Measurements from ENCODE around the gene PAWR. TPM values are rescaled to one million over a fixed set of nuclear protein-coding genes. Genes with fewer than 3 reads are reported as not detected.

PAWR gene
- total and polyA plus RNA-seq, 7 experiments from 2014 or later = 0.06 to 3.6 (median 2.8) TPM

GRCh38 chr12:79681008-79681590, 9.7 kb downstream of the PAWR start:
- intact Hi-C loops (cut with micrococcal nuclease) = no loop called here
- Histone ChIP-seq H3K4me1 (ENCODE audit: control insufficient read depth in 2 of 2, insufficient read depth in 2 of 2, low read length in 2 of 2) (no peaks in the 10 kb centered on the region), H3K36me3 (ENCODE audit: control insufficient read depth in 2 of 3, insufficient read depth in 3 of 3, low read length in 3 of 3) (no peaks in the 10 kb centered on the region), H3K9me3 (ENCODE audit: control insufficient read depth in 2 of 3, low read length in 3 of 3) (no peaks in the 10 kb centered on the region), H3K4me3 (ENCODE audit: low read length) (no peak overlapping the region), H3K27me3 (ENCODE audit: control insufficient read depth in 2 of 2, insufficient read depth in 2 of 2, low read length in 2 of 2) (peaks cover 0 to 7% of the 10 kb centered on the region in 2 donors), H3K27ac (ENCODE audit: low read depth, low read length) (no peak overlapping the region)
- Mint-ChIP-seq H3K9me3 (peaks cover 0 to 2% (median 0%) of the 10 kb centered on the region in 11 donors), H3K27me3 (peaks cover 12 to 38% (median 33%) of the 10 kb centered on the region in 5 donors), H3K36me3 (no peaks in the 10 kb centered on the region), H3K27ac (no peak overlapping the region), H3K4me1 (no peaks in the 10 kb centered on the region), H3K4me3 (no peak overlapping the region)
- no peak for ATAC-seq
- CTCF ChIA-PET = interaction anchor here (0.6 kb wide), 1 partner anchor 328 kb away, joined by 3 read pairs; no protein-coding TSS in a partner anchor
- no peak for DNase-seq
- POLR2A ChIA-PET = no interaction called here

DNA sequence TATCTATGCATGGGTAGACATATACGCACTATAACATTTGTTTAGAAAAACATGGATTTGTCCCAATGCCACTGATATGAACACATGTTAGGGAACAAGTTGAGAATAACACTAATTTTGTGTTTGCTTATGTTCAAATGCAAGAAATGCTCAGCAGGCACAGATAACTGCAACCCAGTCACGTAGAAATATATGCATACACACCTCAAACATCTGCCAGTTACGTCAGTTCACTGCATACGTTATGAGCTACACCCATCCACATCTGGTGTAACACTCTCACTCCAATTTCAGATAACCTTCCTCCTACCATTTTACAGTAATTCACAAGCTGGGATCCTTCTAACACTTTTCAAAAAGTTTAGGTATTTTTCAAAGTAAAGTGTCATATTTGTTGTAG, 10.7 kb downstream of the PAWR start:
- DNase-seq (no peak), ATAC-seq (no peak)
- ChIA-PET CTCF (no interaction called here), POLR2A (no interaction called here)
- Mint-ChIP-seq H3K27ac (no peak overlapping the region), H3K4me3 (no peak overlapping the region), H3K4me1 (no peaks in the 10 kb centered on the region), H3K9me3 (no peaks in the 10 kb centered on the region), H3K36me3 (no peaks in the 10 kb centered on the region), H3K27me3 (peaks cover 8 to 30% (median 23%) of the 10 kb centered on the region in 5 donors)
- intact Hi-C loops (cut with micrococcal nuclease) = no loop called here
- Histone ChIP-seq H3K36me3 (ENCODE audit: control insufficient read depth in 2 of 3, insufficient read depth in 3 of 3, low read length in 3 of 3) (no peaks in the 10 kb centered on the region), H3K27ac (ENCODE audit: low read depth, low read length) (no peak overlapping the region), H3K27me3 (ENCODE audit: control insufficient read depth in 2 of 2, insufficient read depth in 2 of 2, low read length in 2 of 2) (peaks cover 0 to 3% of the 10 kb centered on the region in 2 donors), H3K4me3 (ENCODE audit: low read length) (no peak overlapping the region), H3K9me3 (ENCODE audit: control insufficient read depth in 2 of 3, low read length in 3 of 3) (no peaks in the 10 kb centered on the region), H3K4me1 (ENCODE audit: control insufficient read depth in 2 of 2, insufficient read depth in 2 of 2, low read length in 2 of 2) (no peaks in the 10 kb centered on the region)

- intact Hi-C loops (cut with micrococcal nuclease) = no loop called here
- ATAC-seq (no peak), DNase-seq (no peak)
- peaks cover 0 to 3% of the 10 kb centered on the region in 2 donors for H3K27me3 ChIP-seq (ENCODE audit: control insufficient read depth in 2 of 2, insufficient read depth in 2 of 2, low read length in 2 of 2)
- H3K4me3 ChIP-seq (ENCODE audit: low read length) = no peak overlapping the region
- H3K9me3 ChIP-seq (ENCODE audit: control insufficient read depth in 2 of 3, low read length in 3 of 3) = no peaks in the 10 kb centered on the region
- Mint-ChIP-seq H3K36me3 (no peaks in the 10 kb centered on the region), H3K9me3 (peaks cover 0 to under 1% (median 0%) of the 10 kb centered on the region in 11 donors), H3K4me1 (no peaks in the 10 kb centered on the region), H3K4me3 (no peak overlapping the region), H3K27ac (no peak overlapping the region), H3K27me3 (peaks cover 6 to 42% (median 26%) of the 10 kb centered on the region in 5 donors)
- no peak overlapping the region for H3K27ac ChIP-seq (ENCODE audit: low read depth, low read length)
- H3K4me1 ChIP-seq (ENCODE audit: control insufficient read depth in 2 of 2, insufficient read depth in 2 of 2, low read length in 2 of 2) = no peaks in the 10 kb centered on the region
- H3K36me3 ChIP-seq (ENCODE audit: control insufficient read depth in 2 of 3, insufficient read depth in 3 of 3, low read length in 3 of 3) = no peaks in the 10 kb centered on the region
- ChIA-PET POLR2A (no interaction called here), CTCF (no interaction called here)
Observed at GRCh38 chr12:79678306-79678705, 12.5 kb downstream of the PAWR start.

GRCh38 chr12:79677672-79678071, 13.1 kb downstream of the PAWR start:
- Mint-ChIP-seq H3K27me3 (peaks cover 6 to 45% (median 26%) of the 10 kb centered on the region in 5 donors), H3K27ac (no peak overlapping the region), H3K4me1 (no peaks in the 10 kb centered on the region), H3K4me3 (no peak overlapping the region), H3K36me3 (no peaks in the 10 kb centered on the region), H3K9me3 (peaks cover 0 to 2% (median 0%) of the 10 kb centered on the region in 11 donors)
- Histone ChIP-seq H3K36me3 (ENCODE audit: control insufficient read depth in 2 of 3, insufficient read depth in 3 of 3, low read length in 3 of 3) (no peaks in the 10 kb centered on the region), H3K27ac (ENCODE audit: low read depth, low read length) (no peak overlapping the region), H3K27me3 (ENCODE audit: control insufficient read depth in 2 of 2, insufficient read depth in 2 of 2, low read length in 2 of 2) (peaks cover 0 to 3% of the 10 kb centered on the region in 2 donors), H3K4me1 (ENCODE audit: control insufficient read depth in 2 of 2, insufficient read depth in 2 of 2, low read length in 2 of 2) (no peaks in the 10 kb centered on the region), H3K4me3 (ENCODE audit: low read length) (no peak overlapping the region), H3K9me3 (ENCODE audit: control insufficient read depth in 2 of 3, low read length in 3 of 3) (no peaks in the 10 kb centered on the region)
- CTCF ChIA-PET = no interaction called here
- DNase-seq (no peak), ATAC-seq (no peak)
- intact Hi-C loops (cut with micrococcal nuclease) = no loop called here
- POLR2A ChIA-PET = no interaction called here

GRCh38 chr12:79676579-79676978, 14.2 kb downstream of the PAWR start:
- Histone ChIP-seq H3K27me3 (ENCODE audit: control insufficient read depth in 2 of 2, insufficient read depth in 2 of 2, low read length in 2 of 2) (peaks cover 0 to 6% of the 10 kb centered on the region in 2 donors), H3K27ac (ENCODE audit: low read depth, low read length) (no peak overlapping the region), H3K36me3 (ENCODE audit: control insufficient read depth in 2 of 3, insufficient read depth in 3 of 3, low read length in 3 of 3) (no peaks in the 10 kb centered on the region), H3K4me1 (ENCODE audit: control insufficient read depth in 2 of 2, insufficient read depth in 2 of 2, low read length in 2 of 2) (no peaks in the 10 kb centered on the region), H3K4me3 (ENCODE audit: low read length) (no peak overlapping the region), H3K9me3 (ENCODE audit: control insufficient read depth in 2 of 3, low read length in 3 of 3) (no peaks in the 10 kb centered on the region)
- peaks cover 0 to 9% (median 6%) of the 10 kb centered on the region in 11 donors for H3K9me3 Mint-ChIP-seq
- no peak overlapping the region for H3K4me3 Mint-ChIP-seq
- ChIA-PET POLR2A (no interaction called here), CTCF (no interaction called here)
- DNase-seq (no peak), ATAC-seq (no peak)
- intact Hi-C loops (cut with micrococcal nuclease) = no loop called here
- peaks cover 0 to 45% (median 22%) of the 10 kb centered on the region in 5 donors for H3K27me3 Mint-ChIP-seq
- peaks cover 0 to 3% (median 0%) of the 10 kb centered on the region in 7 donors for H3K4me1 Mint-ChIP-seq
- H3K36me3 Mint-ChIP-seq = peaks cover 0 to 6% (median 0%) of the 10 kb centered on the region in 5 donors
- no peak overlapping the region for H3K27ac Mint-ChIP-seq

DNA sequence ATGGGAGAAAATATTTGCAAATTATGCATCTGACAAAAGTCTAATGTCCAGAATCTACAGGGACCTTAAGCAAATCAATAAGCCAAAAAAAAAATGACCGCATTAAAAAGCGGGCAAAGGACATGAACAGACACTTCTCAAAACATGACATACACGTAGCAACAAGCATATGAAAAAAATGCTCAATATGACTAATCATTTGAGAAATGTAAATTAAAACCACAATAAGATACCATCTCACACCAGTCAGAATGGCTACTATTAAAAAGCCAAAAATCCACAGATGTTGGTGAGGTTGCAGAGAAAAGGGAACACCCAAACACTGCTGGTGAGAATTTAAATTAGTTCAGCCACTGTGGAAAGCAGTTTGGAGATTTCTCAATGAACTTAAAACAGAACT, 16.1 kb downstream of the PAWR start:
- ATAC-seq (no peak), DNase-seq (no peak)
- Histone ChIP-seq H3K27ac (ENCODE audit: low read depth, low read length) (no peak overlapping the region), H3K27me3 (ENCODE audit: control insufficient read depth in 2 of 2, insufficient read depth in 2 of 2, low read length in 2 of 2) (peaks cover 0 to 3% of the 10 kb centered on the region in 2 donors), H3K4me1 (ENCODE audit: control insufficient read depth in 2 of 2, insufficient read depth in 2 of 2, low read length in 2 of 2) (no peaks in the 10 kb centered on the region), H3K9me3 (ENCODE audit: control insufficient read depth in 2 of 3, low read length in 3 of 3) (no peaks in the 10 kb centered on the region), H3K36me3 (ENCODE audit: control insufficient read depth in 2 of 3, insufficient read depth in 3 of 3, low read length in 3 of 3) (no peaks in the 10 kb centered on the region), H3K4me3 (ENCODE audit: low read length) (no peak overlapping the region)
- intact Hi-C loops (cut with micrococcal nuclease) = no loop called here
- Mint-ChIP-seq H3K27me3 (peaks cover 0 to 32% (median 11%) of the 10 kb centered on the region in 5 donors), H3K4me3 (no peak overlapping the region), H3K9me3 (peaks cover 0 to 14% (median 6%) of the 10 kb centered on the region in 11 donors), H3K27ac (no peak overlapping the region), H3K4me1 (peaks cover 0 to 3% (median 0%) of the 10 kb centered on the region in 7 donors), H3K36me3 (peaks cover 0 to 6% (median 0%) of the 10 kb centered on the region in 5 donors)
- CTCF ChIA-PET = no interaction called here
- POLR2A ChIA-PET = no interaction called here

DNA sequence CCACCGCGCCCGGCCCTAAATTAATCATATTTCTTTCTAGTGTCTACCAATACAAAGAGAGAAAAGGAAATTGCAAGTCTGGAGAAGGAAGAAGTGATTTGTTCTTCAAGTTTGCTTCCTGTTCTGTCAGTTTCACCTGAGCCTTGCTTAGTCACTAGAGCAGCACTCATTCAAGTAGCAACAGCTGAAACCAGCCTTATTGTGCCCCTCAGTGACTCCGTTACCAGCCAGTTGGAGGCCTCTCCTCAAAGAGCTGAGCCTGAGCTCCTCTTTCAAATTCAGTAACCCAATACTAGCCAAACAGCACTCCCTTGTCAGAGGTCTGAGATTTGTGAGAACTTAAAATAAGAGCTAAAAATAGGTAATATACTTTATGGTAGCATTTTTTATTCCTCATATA, 17.4 kb downstream of the PAWR start:
- H3K4me1 ChIP-seq (ENCODE audit: control insufficient read depth in 2 of 2, insufficient read depth in 2 of 2, low read length in 2 of 2) = no peaks in the 10 kb centered on the region
- H3K27ac Mint-ChIP-seq = no peak overlapping the region
- DNase-seq (no peak), ATAC-seq (no peak)
- CTCF ChIA-PET = no interaction called here
- no peaks in the 10 kb centered on the region for H3K9me3 ChIP-seq (ENCODE audit: control insufficient read depth in 2 of 3, low read length in 3 of 3)
- peaks cover 0 to 6% (median 0%) of the 10 kb centered on the region in 5 donors for H3K36me3 Mint-ChIP-seq
- H3K27me3 ChIP-seq (ENCODE audit: control insufficient read depth in 2 of 2, insufficient read depth in 2 of 2, low read length in 2 of 2) = peaks cover 0 to 3% of the 10 kb centered on the region in 2 donors
- H3K4me3 ChIP-seq (ENCODE audit: low read length) = no peak overlapping the region
- H3K4me1 Mint-ChIP-seq = peaks cover 0 to 3% (median 0%) of the 10 kb centered on the region in 7 donors
- H3K36me3 ChIP-seq (ENCODE audit: control insufficient read depth in 2 of 3, insufficient read depth in 3 of 3, low read length in 3 of 3) = no peaks in the 10 kb centered on the region
- H3K27ac ChIP-seq (ENCODE audit: low read depth, low read length) = no peak overlapping the region
- intact Hi-C loops (cut with micrococcal nuclease) = no loop called here
- POLR2A ChIA-PET = no interaction called here
- H3K4me3 Mint-ChIP-seq = no peak overlapping the region
- peaks cover 0 to 14% (median 6%) of the 10 kb centered on the region in 11 donors for H3K9me3 Mint-ChIP-seq
- peaks cover 0 to 28% (median 11%) of the 10 kb centered on the region in 5 donors for H3K27me3 Mint-ChIP-seq

All from naive thymus-derived CD4-positive, alpha-beta T cell (primary cell).